Measurements from ENCODE around the gene MBIP. TPM values are rescaled to one million over a fixed set of nuclear protein-coding genes. Genes with fewer than 3 reads are reported as not detected.

Gene MBIP
- total and polyA plus RNA-seq, 2 experiments from 2014 or later, result 24.4 to 49.7 TPM

- TF ChIP-seq ETS1 (IDR thresholded peaks at IDR 0.05) (no peak), NANOG (IDR thresholded peaks at IDR 0.05; ENCODE audit: borderline replicate concordance) (no peak), STAT1 (IDR thresholded peaks at IDR 0.05; ENCODE audit: unreplicated experiment) (no peak), REST (IDR thresholded peaks at IDR 0.05; ENCODE audit: unreplicated experiment) (no peak), ZNF331 (CRISPR knock-in tag; IDR thresholded peaks at IDR 0.05; ENCODE audit: low read depth) (no peak)
Observed at GRCh38 chr14:36324897-36325296, 4.5 kb upstream of the MBIP start (continued).

GRCh38 chr14:36320897-36321381 is 502 bp upstream of the MBIP start:
- H4K20me1 ChIP-seq (replicated peaks; ENCODE audit: insufficient read depth), result no peaks in the 10 kb centered on the region
- Mint-ChIP-seq H3K27me3 (ENCODE audit: insufficient read depth, low read depth, poor library complexity) (peaks cover 2% of the 10 kb centered on the region), H3K4me1 (peaks cover 14% of the 10 kb centered on the region; the same call in 2 of the 3 replicates), H3K27ac (peak overlapping the region; percentile 94), H3K4me3 (peak overlapping the region; percentile 88), H3K9me3 (no peaks in the 10 kb centered on the region), H3K36me3 (ENCODE audit: low read depth) (no peaks in the 10 kb centered on the region)
- no peak for ATAC-seq
- DNase-seq (ENCODE audit: low spot score), result no peak
- TF ChIP-seq ZNF331 (CRISPR knock-in tag; IDR thresholded peaks at IDR 0.05; ENCODE audit: low read depth), result no peak
- H3F3A ChIP-seq (replicated peaks; ENCODE audit: low read depth), result no peaks in the 10 kb centered on the region
- peak overlapping the region; percentile 73 for H3K4me3 ChIP-seq
- peak overlapping the region; percentile 58; the same call in 1 of the 2 replicates for H2AFZ ChIP-seq
- peak overlapping the region; percentile 53 for H3K4me2 ChIP-seq
- peaks cover 42% of the 10 kb centered on the region for H3K79me2 ChIP-seq (replicated peaks; ENCODE audit: insufficient read depth)
- no peaks in the 10 kb centered on the region for H3K9me2 ChIP-seq (ENCODE audit: insufficient read depth)
- no peaks in the 10 kb centered on the region for H3K27me3 ChIP-seq (ENCODE audit: insufficient read depth)
- H3K4me1 ChIP-seq (ENCODE audit: insufficient read depth), result peaks cover 9% of the 10 kb centered on the region
- H3K36me3 ChIP-seq (ENCODE audit: insufficient read depth), result no peaks in the 10 kb centered on the region
- H3K27ac ChIP-seq (ENCODE audit: low read depth), result no peak overlapping the region

DNA sequence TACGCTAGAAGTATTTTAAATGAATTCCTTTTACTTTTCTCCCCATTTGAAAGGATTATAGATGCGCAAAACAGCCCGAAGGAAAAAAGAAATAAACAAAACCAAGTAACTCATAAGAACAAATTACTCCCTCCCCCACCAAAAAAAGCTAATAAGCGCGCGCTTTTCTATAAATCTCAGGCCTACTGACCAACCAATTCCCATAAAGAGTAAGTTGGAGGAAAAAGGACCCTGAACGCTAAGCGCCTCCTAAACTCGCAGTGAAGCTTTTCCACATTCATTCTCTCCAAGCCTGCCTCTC is 588 bp downstream of the MBIP start:
- ATAC-seq (no peak), DNase-seq (ENCODE audit: low spot score) (no peak)
- Histone ChIP-seq H3K4me3 (peak overlapping the region; percentile 73), H3K9me2 (ENCODE audit: insufficient read depth) (no peaks in the 10 kb centered on the region), H3F3A (replicated peaks; ENCODE audit: low read depth) (no peaks in the 10 kb centered on the region), H2AFZ (peak overlapping the region; percentile 61), H3K27me3 (ENCODE audit: insufficient read depth) (no peaks in the 10 kb centered on the region), H3K27ac (ENCODE audit: low read depth) (peak overlapping the region; percentile 88), H3K36me3 (ENCODE audit: insufficient read depth) (no peaks in the 10 kb centered on the region), H3K4me1 (ENCODE audit: insufficient read depth) (peaks cover 19% of the 10 kb centered on the region), H3K4me2 (peak overlapping the region; percentile 85), H3K79me2 (replicated peaks; ENCODE audit: insufficient read depth) (peaks cover 53% of the 10 kb centered on the region), H4K20me1 (replicated peaks; ENCODE audit: insufficient read depth) (no peaks in the 10 kb centered on the region)
- peak overlapping the region; percentile 88 for H3K4me3 Mint-ChIP-seq
- no peaks in the 10 kb centered on the region for H3K9me3 Mint-ChIP-seq
- H3K4me1 Mint-ChIP-seq, result peaks cover 24% of the 10 kb centered on the region
- H3K27ac Mint-ChIP-seq, result peak overlapping the region; percentile 94
- H3K36me3 Mint-ChIP-seq (ENCODE audit: low read depth), result no peaks in the 10 kb centered on the region
- H3K27me3 Mint-ChIP-seq (ENCODE audit: insufficient read depth, low read depth, poor library complexity), result peaks cover 2% of the 10 kb centered on the region
- TF ChIP-seq JUNB (IDR thresholded peaks at IDR 0.05; ENCODE audit: unreplicated experiment) (no peak), CREB1 (CRISPR knock-in tag; IDR thresholded peaks at IDR 0.05; ENCODE audit: low read depth) (no peak), POLR2AphosphoS5 (IDR thresholded peaks at IDR 0.05; ENCODE audit: low read depth) (no peak), EZH2phosphoT487 (IDR thresholded peaks at IDR 0.05; ENCODE audit: unreplicated experiment) (no peak), NANOG (IDR thresholded peaks at IDR 0.05; ENCODE audit: borderline replicate concordance) (no peak), EZH2 (IDR thresholded peaks at IDR 0.05; ENCODE audit: low read depth, unreplicated experiment) (no peak)
